CD14-positive monocyte (primary cell): ENCODE data around the gene KLF15. TPM values are rescaled to one million over a fixed set of nuclear protein-coding genes. Genes with fewer than 3 reads are reported as not detected.

Source experiments
- DNase-seq, 3 donors: peaks; one replicate each; pipeline ENCODE4 v3.0.0-alpha.2; 2011 to 2022
- H2AFZ ChIP-seq: 2 replicates; pipeline ENCODE4 v1.6.0; 2012; ENCODE audit warnings: mild to moderate bottlenecking, low read depth, low read length, inconsistent platforms; ENCODE audit not compliant: insufficient read depth, poor library complexity, severe bottlenecking
- H3K27ac ChIP-seq, 2 donors: 1 replicate in 1 of 2; 2 replicates in 1 of 2; pipeline ENCODE4 v1.5.1; 2012 to 2013; ENCODE audit warnings: low read length in 2 of 2, control low read depth in 1 of 2, inconsistent platforms in 1 of 2, low read depth in 1 of 2, mild to moderate bottlenecking in 1 of 2
- H3K27me3 ChIP-seq, 2 donors: one replicate each; pipeline versions ENCODE4 v1.6.0 to v1.6.1; 2011 to 2013; ENCODE audit warnings: low read length in 2 of 2; ENCODE audit not compliant: control insufficient read depth in 2 of 2, insufficient read depth in 2 of 2
- H3K36me3 ChIP-seq, 2 donors: replicated peaks in 1 of 2; 1 replicate in 1 of 2; 2 replicates in 1 of 2; pipeline versions ENCODE4 v1.5.1 to v1.6.1; 2012 to 2013; ENCODE audit warnings: low read length in 2 of 2, control low read depth in 1 of 2, inconsistent platforms in 1 of 2, mild to moderate bottlenecking in 1 of 2; ENCODE audit not compliant: insufficient read depth in 2 of 2, control insufficient read depth in 1 of 2
- H3K4me1 ChIP-seq, 2 donors: 1 replicate in 1 of 2; 2 replicates in 1 of 2; pipeline versions ENCODE4 v1.5.1 to v1.6.1; 2012 to 2013; ENCODE audit warnings: low read length in 2 of 2, control low read depth in 1 of 2, inconsistent platforms in 1 of 2, mild to moderate bottlenecking in 1 of 2, moderate library complexity in 1 of 2; ENCODE audit not compliant: insufficient read depth in 2 of 2, control insufficient read depth in 1 of 2
- H3K4me2 ChIP-seq: replicated peaks from 2 replicates; pipeline ENCODE3; 2012; ENCODE audit warnings: low read length, moderate library complexity, mild to moderate bottlenecking; ENCODE audit not compliant: poor library complexity, severe bottlenecking; ENCODE audit errors: extremely low read depth
- H3K4me3 ChIP-seq, 3 experiments: fragments of 200-600 bp in 1 of 3; sonication (generic) in 1 of 3; replicated peaks in 1 of 3; 1 replicate in 2 of 3; 2 replicates in 1 of 3; pipeline ENCODE4 v1.5.1; 2011 to 2013; ENCODE audit warnings: low read length in 3 of 3, mild to moderate bottlenecking in 3 of 3, control low read depth in 2 of 3, low read depth in 2 of 3, inconsistent platforms in 1 of 3, moderate library complexity in 1 of 3
- H3K79me2 ChIP-seq: 2 replicates; pipeline ENCODE4 v1.6.0; 2012; ENCODE audit warnings: mild to moderate bottlenecking, control low read depth, inconsistent platforms, low read length, moderate library complexity; ENCODE audit not compliant: insufficient read depth
- H3K9ac ChIP-seq: 2 replicates; pipeline ENCODE4 v1.6.0; 2017; ENCODE audit warnings: low read length, mild to moderate bottlenecking; ENCODE audit not compliant: insufficient read depth, poor library complexity, severe bottlenecking
- H3K9me3 ChIP-seq, 2 donors: replicated peaks in 1 of 2; 1 replicate in 1 of 2; 2 replicates in 1 of 2; pipeline versions ENCODE4 v1.5.1 to v1.6.1; 2012 to 2013; ENCODE audit warnings: low read length in 2 of 2, control low read depth in 1 of 2; ENCODE audit not compliant: control insufficient read depth in 1 of 2, insufficient read depth in 1 of 2
- H4K20me1 ChIP-seq: 2 replicates; pipeline ENCODE4 v1.6.0; 2012; ENCODE audit warnings: mild to moderate bottlenecking, low read length, control low read depth, moderate library complexity; ENCODE audit not compliant: insufficient read depth
- H3K27ac Mint-ChIP-seq, 7 donors: one replicate each; pipeline ENCODE4 v1.8.0; 2020; ENCODE audit warnings: mild to moderate bottlenecking in 7 of 7, mixed read lengths in 7 of 7, moderate library complexity in 6 of 7, inconsistent platforms in 2 of 7
- H3K27me3 Mint-ChIP-seq, 3 donors: one replicate each; pipeline ENCODE4 v1.8.0; 2021 to 2022; ENCODE audit warnings: low read depth in 3 of 3, mild to moderate bottlenecking in 3 of 3, mixed read lengths in 3 of 3, moderate library complexity in 3 of 3, inconsistent platforms in 1 of 3
- H3K36me3 Mint-ChIP-seq, 2 donors: one replicate each; pipeline ENCODE4 v1.8.0; 2020; ENCODE audit warnings: mixed read lengths in 2 of 2, inconsistent platforms in 1 of 2, mild to moderate bottlenecking in 1 of 2
- H3K4me1 Mint-ChIP-seq: one replicate; pipeline ENCODE4 v1.8.0; 2020; ENCODE audit warnings: mild to moderate bottlenecking, mixed read lengths
- H3K4me3 Mint-ChIP-seq, 2 donors: one replicate each; pipeline ENCODE4 v1.8.0; 2020; ENCODE audit warnings: mild to moderate bottlenecking in 2 of 2, mixed read lengths in 2 of 2, moderate library complexity in 1 of 2
- H3K9me3 Mint-ChIP-seq, 7 donors: one replicate each; pipeline ENCODE4 v1.8.0; 2020 to 2022; ENCODE audit warnings: mixed read lengths in 7 of 7, mild to moderate bottlenecking in 6 of 7, moderate library complexity in 6 of 7, inconsistent platforms in 2 of 7
- CTCF ChIP-seq: fragments of 200-600 bp; IDR thresholded peaks from one replicate; pipeline ENCODE4 v1.8.0; 2022; ENCODE audit warnings: antibody characterized with exemption, mild to moderate bottlenecking
- WGBS: methylation state at CpG from one replicate; pipeline ENCODE4 v1.1.5; 2013; ENCODE audit warnings: missing lambda C conversion rate; ENCODE audit not compliant: insufficient coverage; 5-methylcytosine and 5-hydroxymethylcytosine counted together
- intact Hi-C, 2 donors: fragments of 100-400 bp; cut with micrococcal nuclease; formaldehyde crosslinking; loops; one replicate each; pipeline versions ENCODE4 v1.15.0 to v1.15.1; 2023
- polyA plus RNA-seq, 3 donors: library from polyadenylated mRNA; depleted of rRNA in 1 of 3; unstranded in 2 of 3; stranded (reverse) in 1 of 3; fragments of 300-500 nt in 2 of 3; fragments of >200 nt in 1 of 3; fragmentation: Illumina TruSeq in 2 of 3; gene quantifications; 1 replicate in 2 of 3; 2 replicates in 1 of 3; pipeline ENCODE4 v1.2.3, GENCODE V29; 2012 to 2021

KLF15 gene
- polyA plus RNA-seq, 3 donors: not detected

GRCh38 chr3:126397610-126398422 lies 40.6 kb upstream of the KLF15 start:
- Mint-ChIP-seq H3K4me1 (peaks cover 7% of the 10 kb centered on the region), H3K27ac (peak overlapping the region in 2 of 7 donors; percentile 45 to 54), H3K9me3 (peaks cover 19 to 43% (median 31%) of the 10 kb centered on the region in 7 donors), H3K27me3 (peaks cover 38 to 44% (median 39%) of the 10 kb centered on the region in 3 donors), H3K4me3 (no peak overlapping the region), H3K36me3 (peaks cover 0 to 2% of the 10 kb centered on the region in 2 donors)
- no peak overlapping the region for H3K9ac ChIP-seq
- H3K79me2 ChIP-seq: no peaks in the 10 kb centered on the region
- H4K20me1 ChIP-seq: no peaks in the 10 kb centered on the region
- no peak overlapping the region for H2AFZ ChIP-seq
- WGBS: 93% methylated on average over 5 of the region's 13 CpGs
- H3K4me3 ChIP-seq: no peak overlapping the region
- intact Hi-C loops: loop anchor here in 1 of 2 donors (10.0 kb wide), 1 partner anchor 473 kb away; no protein-coding TSS in a partner anchor
- H3K9me3 ChIP-seq: peaks cover 20 to 37% of the 10 kb centered on the region in 2 donors
- TF ChIP-seq CTCF: no peak
- H3K4me2 ChIP-seq: no peak overlapping the region
- H3K27me3 ChIP-seq: peaks cover 16 to 36% of the 10 kb centered on the region in 2 donors
- H3K27ac ChIP-seq: no peak overlapping the region
- no peak for DNase-seq
- peaks cover 5 to 6% of the 10 kb centered on the region in 2 donors for H3K4me1 ChIP-seq
- H3K36me3 ChIP-seq: no peaks in the 10 kb centered on the region

- Histone ChIP-seq H3K27ac (no peak overlapping the region), H3K79me2 (no peaks in the 10 kb centered on the region), H3K9me3 (peaks cover 20 to 37% of the 10 kb centered on the region in 2 donors), H3K4me2 (no peak overlapping the region), H4K20me1 (no peaks in the 10 kb centered on the region), H2AFZ (no peak overlapping the region), H3K4me1 (peaks cover 5 to 6% of the 10 kb centered on the region in 2 donors), H3K36me3 (no peaks in the 10 kb centered on the region), H3K9ac (no peak overlapping the region), H3K27me3 (peaks cover 16 to 47% of the 10 kb centered on the region in 2 donors), H3K4me3 (no peak overlapping the region)
- DNase-seq: no peak
- peaks cover 7% of the 10 kb centered on the region for H3K4me1 Mint-ChIP-seq
- no peak overlapping the region for H3K27ac Mint-ChIP-seq
- H3K4me3 Mint-ChIP-seq: no peak overlapping the region
- peaks cover 45 to 51% (median 47%) of the 10 kb centered on the region in 3 donors for H3K27me3 Mint-ChIP-seq
- H3K36me3 Mint-ChIP-seq: peaks cover 0 to 2% of the 10 kb centered on the region in 2 donors
- WGBS: 100% methylated on average over 2 of the region's 5 CpGs
- peaks cover 19 to 43% (median 31%) of the 10 kb centered on the region in 7 donors for H3K9me3 Mint-ChIP-seq
- intact Hi-C loops: loop anchor here in 1 of 2 donors (10.0 kb wide), 1 partner anchor 472 kb away; no protein-coding TSS in a partner anchor
- no peak for TF ChIP-seq CTCF
These were observed 39.3 kb upstream of the KLF15 start for GRCh38 chr3:126396536-126396935.
